ENCODE results near the gene SP6. TPM values are rescaled to one million over a fixed set of nuclear protein-coding genes. Genes with fewer than 3 reads are reported as not detected.

The SP6 gene
- total RNA-seq, 2 donors from 2014 or later: 0.16 to 0.23 TPM

- H3K9me3 Mint-ChIP-seq: no peaks in the 10 kb centered on the region
- no peak overlapping the region for H3K27ac Mint-ChIP-seq
- ATAC-seq (no peak), DNase-seq (ENCODE audit: low spot score in 2 of 2) (no peak)
- H3K36me3 Mint-ChIP-seq: no peaks in the 10 kb centered on the region
These were observed 32.8 kb upstream of the SP6 start for GRCh38 chr17:47883589-47884426.

GRCh38 chr17:47882695-47883588 is 32.0 kb upstream of the SP6 start:
- H3K36me3 Mint-ChIP-seq: no peaks in the 10 kb centered on the region
- H3K9me3 Mint-ChIP-seq: no peaks in the 10 kb centered on the region
- DNase-seq (ENCODE audit: low spot score in 2 of 2) (no peak), ATAC-seq (no peak)
- H3K27ac Mint-ChIP-seq: no peak overlapping the region

GRCh38 chr17:47882247-47882646 is 31.3 kb upstream of the SP6 start:
- Mint-ChIP-seq H3K36me3 (no peaks in the 10 kb centered on the region), H3K27ac (no peak overlapping the region), H3K9me3 (no peaks in the 10 kb centered on the region)
- no peak for DNase-seq (ENCODE audit: low spot score in 2 of 2)
- ATAC-seq: no peak

GRCh38 chr17:47879776-47880454 is 29.0 kb upstream of the SP6 start:
- ATAC-seq (no peak), DNase-seq (ENCODE audit: low spot score in 2 of 2) (no peak)
- Mint-ChIP-seq H3K9me3 (no peaks in the 10 kb centered on the region), H3K36me3 (no peaks in the 10 kb centered on the region), H3K27ac (no peak overlapping the region)

- DNase-seq (ENCODE audit: low spot score in 2 of 2) (no peak), ATAC-seq (peak; percentile 63 to 69)
- H3K36me3 Mint-ChIP-seq: no peaks in the 10 kb centered on the region
- no peak overlapping the region for H3K27ac Mint-ChIP-seq
- no peaks in the 10 kb centered on the region for H3K9me3 Mint-ChIP-seq
These were observed 28.1 kb upstream of the SP6 start for GRCh38 chr17:47879028-47879585.

GRCh38 chr17:47878203-47879027 is 27.5 kb upstream of the SP6 start:
- Mint-ChIP-seq H3K27ac (peak overlapping the region in 1 of 2 donors; percentile 12), H3K36me3 (no peaks in the 10 kb centered on the region), H3K9me3 (no peaks in the 10 kb centered on the region)
- DNase-seq (ENCODE audit: low spot score in 2 of 2) (no peak), ATAC-seq (no peak)

GRCh38 chr17:47877368-47878034 is 26.5 kb upstream of the SP6 start:
- Mint-ChIP-seq H3K27ac (no peak overlapping the region), H3K36me3 (no peaks in the 10 kb centered on the region), H3K9me3 (no peaks in the 10 kb centered on the region)
- DNase-seq (ENCODE audit: low spot score in 2 of 2) (no peak), ATAC-seq (no peak)

- no peak for DNase-seq (ENCODE audit: low spot score in 2 of 2)
- no peaks in the 10 kb centered on the region for H3K36me3 Mint-ChIP-seq
- ATAC-seq: no peak
- H3K27ac Mint-ChIP-seq: no peak overlapping the region
- H3K9me3 Mint-ChIP-seq: no peaks in the 10 kb centered on the region
These were observed 24.3 kb upstream of the SP6 start for GRCh38 chr17:47875011-47875985.

- Mint-ChIP-seq H3K36me3 (no peaks in the 10 kb centered on the region), H3K9me3 (no peaks in the 10 kb centered on the region), H3K27ac (no peak overlapping the region)
- ATAC-seq: no peak
- DNase-seq (ENCODE audit: low spot score in 2 of 2): no peak
These were observed 22.5 kb upstream of the SP6 start for GRCh38 chr17:47873200-47874090.

GRCh38 chr17:47872651-47873161 is 21.7 kb upstream of the SP6 start:
- H3K27ac Mint-ChIP-seq: no peak overlapping the region
- ATAC-seq (no peak), DNase-seq (ENCODE audit: low spot score in 2 of 2) (no peak)
- H3K9me3 Mint-ChIP-seq: no peaks in the 10 kb centered on the region
- no peaks in the 10 kb centered on the region for H3K36me3 Mint-ChIP-seq

- Mint-ChIP-seq H3K27ac (no peak overlapping the region), H3K36me3 (no peaks in the 10 kb centered on the region), H3K9me3 (no peaks in the 10 kb centered on the region)
- no peak for DNase-seq (ENCODE audit: low spot score in 2 of 2)
- ATAC-seq: no peak
These were observed 21.2 kb upstream of the SP6 start for GRCh38 chr17:47872019-47872650.

- Mint-ChIP-seq H3K9me3 (no peaks in the 10 kb centered on the region), H3K27ac (no peak overlapping the region)
- no peak for ATAC-seq
These were observed 20.1 kb upstream of the SP6 start for GRCh38 chr17:47871048-47871447.

GRCh38 chr17:47870056-47870455 is 19.1 kb upstream of the SP6 start:
- H3K36me3 Mint-ChIP-seq: no peaks in the 10 kb centered on the region
- no peak for DNase-seq (ENCODE audit: low spot score in 2 of 2)
- no peak overlapping the region for H3K27ac Mint-ChIP-seq
- no peaks in the 10 kb centered on the region for H3K9me3 Mint-ChIP-seq
- no peak for ATAC-seq

More at GRCh38 chr17:47871048-47871447, 20.1 kb upstream of the SP6 start:
- no peak for DNase-seq (ENCODE audit: low spot score in 2 of 2)
- H3K36me3 Mint-ChIP-seq: no peaks in the 10 kb centered on the region
